GM12873 (cell line): Measurements from ENCODE around the gene ZNF503.

ENCODE experiments used
- TF ChIP-seq, protein P1 (sequence below): IDR thresholded peaks from 2 replicates; pipeline ENCODE4 v1.5.1; 2012; ENCODE audit warnings: low read depth, mild to moderate bottlenecking, moderate library complexity, low read length, control low read depth; ENCODE audit not compliant: insufficient read depth; ENCODE audit errors: missing control alignments

ZNF503 gene, protein sequence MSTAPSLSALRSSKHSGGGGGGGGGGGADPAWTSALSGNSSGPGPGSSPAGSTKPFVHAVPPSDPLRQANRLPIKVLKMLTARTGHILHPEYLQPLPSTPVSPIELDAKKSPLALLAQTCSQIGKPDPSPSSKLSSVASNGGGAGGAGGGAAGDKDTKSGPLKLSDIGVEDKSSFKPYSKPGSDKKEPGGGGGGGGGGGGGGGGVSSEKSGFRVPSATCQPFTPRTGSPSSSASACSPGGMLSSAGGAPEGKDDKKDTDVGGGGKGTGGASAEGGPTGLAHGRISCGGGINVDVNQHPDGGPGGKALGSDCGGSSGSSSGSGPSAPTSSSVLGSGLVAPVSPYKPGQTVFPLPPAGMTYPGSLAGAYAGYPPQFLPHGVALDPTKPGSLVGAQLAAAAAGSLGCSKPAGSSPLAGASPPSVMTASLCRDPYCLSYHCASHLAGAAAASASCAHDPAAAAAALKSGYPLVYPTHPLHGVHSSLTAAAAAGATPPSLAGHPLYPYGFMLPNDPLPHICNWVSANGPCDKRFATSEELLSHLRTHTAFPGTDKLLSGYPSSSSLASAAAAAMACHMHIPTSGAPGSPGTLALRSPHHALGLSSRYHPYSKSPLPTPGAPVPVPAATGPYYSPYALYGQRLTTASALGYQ

DNA sequence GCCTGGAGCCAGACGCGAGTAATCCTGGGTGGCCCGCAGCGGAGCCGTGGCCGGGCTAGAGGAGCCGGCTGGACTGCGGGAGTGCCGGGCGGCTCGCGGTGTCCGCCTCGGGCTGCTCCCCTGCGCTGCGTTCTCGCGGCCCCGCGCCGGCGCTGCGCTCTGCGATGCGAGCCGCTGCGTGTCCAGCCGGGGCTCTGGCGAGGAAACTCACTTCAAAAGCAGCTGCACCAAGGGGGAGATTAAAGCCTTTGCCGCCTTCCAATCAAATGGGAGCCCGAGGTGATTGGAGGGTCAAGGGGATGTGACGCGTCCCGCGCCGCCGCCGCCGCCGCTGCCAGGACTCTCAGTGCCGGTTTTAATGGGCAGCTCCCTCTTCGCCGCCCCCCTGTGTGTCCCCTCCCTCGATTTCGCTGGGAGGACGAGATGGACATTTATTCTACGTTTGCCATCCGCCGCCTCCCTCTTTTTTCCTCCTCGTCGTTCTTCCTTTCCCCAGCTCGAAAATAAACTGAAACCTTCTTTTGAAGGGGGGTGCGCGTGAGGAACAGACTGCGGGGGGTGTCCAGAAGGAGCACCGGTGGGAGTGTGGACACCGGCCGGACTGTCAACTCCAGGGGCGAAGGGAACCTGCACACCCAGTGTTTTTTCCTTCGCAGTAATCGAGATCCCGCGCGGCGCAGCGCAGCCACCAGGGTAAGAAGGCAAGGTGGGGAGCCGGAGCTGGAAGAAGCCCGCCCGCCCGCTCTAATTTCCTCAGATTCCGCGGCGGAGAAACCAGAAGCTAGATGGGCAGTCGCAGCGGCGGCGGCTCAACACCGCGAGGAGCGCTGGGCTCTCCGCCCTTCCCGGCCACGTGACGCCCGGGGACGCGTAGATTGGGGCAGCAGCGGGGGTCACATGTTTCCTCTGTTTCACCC, at the start of gene ZNF503:
Gene ZNF503, minus strand, starts transcription at position 196 of the 917 bp plus-strand sequence. CDS start 345 bp downstream, outside the sequence.
- TF ChIP-seq, protein P1, sequence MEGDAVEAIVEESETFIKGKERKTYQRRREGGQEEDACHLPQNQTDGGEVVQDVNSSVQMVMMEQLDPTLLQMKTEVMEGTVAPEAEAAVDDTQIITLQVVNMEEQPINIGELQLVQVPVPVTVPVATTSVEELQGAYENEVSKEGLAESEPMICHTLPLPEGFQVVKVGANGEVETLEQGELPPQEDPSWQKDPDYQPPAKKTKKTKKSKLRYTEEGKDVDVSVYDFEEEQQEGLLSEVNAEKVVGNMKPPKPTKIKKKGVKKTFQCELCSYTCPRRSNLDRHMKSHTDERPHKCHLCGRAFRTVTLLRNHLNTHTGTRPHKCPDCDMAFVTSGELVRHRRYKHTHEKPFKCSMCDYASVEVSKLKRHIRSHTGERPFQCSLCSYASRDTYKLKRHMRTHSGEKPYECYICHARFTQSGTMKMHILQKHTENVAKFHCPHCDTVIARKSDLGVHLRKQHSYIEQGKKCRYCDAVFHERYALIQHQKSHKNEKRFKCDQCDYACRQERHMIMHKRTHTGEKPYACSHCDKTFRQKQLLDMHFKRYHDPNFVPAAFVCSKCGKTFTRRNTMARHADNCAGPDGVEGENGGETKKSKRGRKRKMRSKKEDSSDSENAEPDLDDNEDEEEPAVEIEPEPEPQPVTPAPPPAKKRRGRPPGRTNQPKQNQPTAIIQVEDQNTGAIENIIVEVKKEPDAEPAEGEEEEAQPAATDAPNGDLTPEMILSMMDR: no peak

DNA sequence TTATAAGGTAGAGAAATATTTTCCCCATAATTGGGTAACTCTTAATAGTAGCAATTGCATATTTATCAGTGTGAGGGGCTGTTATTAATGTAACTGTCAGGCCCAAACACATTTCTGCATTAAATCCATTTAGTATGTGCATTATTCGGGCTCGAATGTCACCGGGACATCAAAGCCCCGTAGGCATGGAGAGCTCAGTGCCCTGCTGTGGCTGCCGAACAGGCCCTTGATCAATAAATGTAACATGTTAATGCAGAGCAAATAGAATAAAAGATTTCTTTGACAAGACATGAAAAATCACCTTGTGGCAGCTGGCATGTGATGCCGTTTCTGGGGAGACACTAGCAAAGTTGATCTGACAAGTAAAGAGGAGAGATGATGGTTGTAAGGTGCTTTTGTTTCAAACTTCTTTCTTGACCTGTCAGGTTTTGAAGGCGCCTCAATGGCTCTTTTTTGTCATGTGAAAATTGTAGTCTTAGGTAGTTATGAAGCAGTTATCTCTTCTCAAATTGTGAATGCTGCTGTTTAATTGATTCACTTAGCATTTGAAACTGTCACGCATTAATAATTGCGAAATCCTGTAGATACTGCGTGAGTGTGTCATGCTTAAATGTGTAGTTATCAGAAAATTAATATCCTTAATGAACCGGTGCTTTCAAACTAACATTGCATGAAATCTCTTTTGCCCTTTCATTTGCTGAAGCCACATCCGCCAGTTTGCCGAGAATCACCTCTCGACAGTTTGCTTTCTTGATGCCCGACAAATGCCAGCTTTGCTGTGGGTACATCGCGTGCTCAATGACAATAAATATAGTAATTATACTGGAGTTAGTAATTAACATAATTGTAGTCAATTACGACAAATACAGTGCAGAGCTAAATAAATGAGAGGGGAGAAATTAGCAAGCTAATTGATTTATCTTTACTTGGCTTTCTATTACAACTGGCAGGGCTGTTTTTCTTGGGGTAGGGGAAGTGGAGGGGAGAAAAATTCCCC, 49.4 kb upstream of the ZNF503 start:
- TF ChIP-seq, protein P1: no peak

DNA sequence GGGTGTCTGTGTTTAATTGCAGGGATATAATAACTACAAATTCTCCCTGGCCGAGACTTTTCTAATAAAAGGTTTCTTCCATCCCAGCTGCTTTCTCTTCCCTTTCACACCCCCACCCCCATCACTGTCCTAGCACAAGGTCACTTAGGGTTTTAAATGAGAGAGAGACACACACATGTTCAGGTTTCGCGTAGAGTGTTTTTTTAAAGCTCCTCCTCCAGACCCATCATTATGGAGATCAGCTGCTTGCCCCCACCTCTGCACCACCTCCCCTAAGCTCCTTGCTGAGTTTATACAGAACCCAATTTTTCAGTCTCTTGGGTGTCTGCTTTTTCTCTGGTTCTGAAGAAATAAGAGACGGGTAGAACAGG, 48.5 kb upstream of the ZNF503 start:
- TF ChIP-seq, protein P1: no peak

DNA sequence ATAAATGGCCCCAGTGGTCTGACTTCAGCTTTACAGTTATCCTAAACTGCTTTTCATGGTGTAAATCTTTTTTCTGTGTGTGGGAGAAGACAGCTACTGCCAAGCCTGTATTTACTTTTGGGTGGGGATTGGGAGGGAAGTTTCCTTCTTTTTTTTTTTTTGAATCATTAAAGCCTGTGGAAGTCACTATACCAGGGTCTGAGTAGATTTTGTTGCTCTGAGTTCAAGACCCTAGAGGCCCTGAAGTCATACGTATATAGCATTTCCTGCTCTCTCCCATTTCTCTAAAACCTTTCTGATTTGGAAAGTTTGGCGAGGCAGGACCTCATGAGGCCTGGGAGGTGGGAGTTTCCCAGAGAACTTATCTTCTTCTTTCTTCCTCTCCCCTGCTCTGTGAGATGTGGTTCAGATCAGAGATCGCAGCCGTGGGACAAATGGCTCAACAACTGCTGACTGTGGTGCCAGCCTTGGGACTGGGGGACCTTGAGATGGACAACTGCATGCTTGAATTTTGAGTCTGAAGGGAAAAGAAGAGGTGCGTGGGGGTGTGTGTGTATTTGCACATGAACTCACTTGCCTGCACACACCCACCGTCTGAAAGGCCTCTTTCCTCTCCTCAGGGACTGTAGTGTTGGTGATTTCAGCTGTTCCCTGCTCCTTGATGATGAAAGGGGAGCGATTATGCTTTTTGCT, 48.0 kb upstream of the ZNF503 start:
- TF ChIP-seq, protein P1: no peak

DNA sequence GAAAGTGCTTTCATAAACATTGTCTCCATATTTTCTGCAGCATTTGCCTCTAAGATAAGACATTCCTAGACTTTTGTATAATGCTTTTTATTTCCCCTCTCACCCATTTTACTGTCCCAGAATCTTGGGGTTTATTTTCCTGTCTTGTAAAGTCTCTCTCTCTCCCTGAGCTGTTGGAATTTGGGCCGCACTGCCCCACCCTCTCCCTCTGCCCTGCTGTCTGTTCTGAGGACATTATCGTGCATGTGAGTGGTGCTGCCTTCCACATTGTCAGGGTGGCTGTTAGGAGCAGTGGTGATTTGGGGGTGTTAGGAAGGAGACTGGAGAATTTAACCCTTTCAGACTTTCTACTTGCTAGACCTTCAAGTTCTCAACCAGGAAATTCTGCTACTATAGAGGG, 46.6 kb upstream of the ZNF503 start:
- TF ChIP-seq, protein P1: no peak

DNA sequence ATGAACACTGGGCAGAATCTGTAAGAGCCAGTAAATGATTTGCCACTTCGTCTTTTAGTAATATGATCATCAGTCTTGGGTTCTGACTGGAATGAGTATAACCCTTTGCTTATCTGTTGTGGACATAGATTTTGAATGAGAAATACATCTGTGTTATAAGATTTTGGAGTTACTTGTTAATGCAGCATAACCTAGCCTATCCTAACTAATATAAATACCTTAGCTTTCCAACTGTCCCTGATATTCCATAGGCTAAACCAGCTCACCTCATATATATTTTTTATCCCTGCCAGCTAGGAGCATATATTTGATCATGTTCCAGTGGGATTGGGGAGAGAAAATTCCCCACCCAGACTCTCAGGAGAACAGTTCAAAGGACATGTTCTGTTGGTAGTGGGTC, 44.9 kb upstream of the ZNF503 start:
- TF ChIP-seq, protein P1: no peak
